GM19035 (cell line): ENCODE results near the gene GGA3.
"Not testable (repeated sequence)": the region's sequence is repeated elsewhere in the genome, so short reads cannot be mapped to it uniquely, and the experiment has no call there.

ENCODE experiments used
- ATAC-seq: cut with Tn5 transposase; IDR thresholded peaks from one replicate; pipeline ENCODE4 v1.9.1; 2021; ENCODE audit not compliant: unreplicated experiment

GGA3 gene

GRCh38 chr17:75273977-75274708 is 12.7 kb upstream of the GGA3 start:
- ATAC-seq = no peak

- ATAC-seq = no peak
Observed at GRCh38 chr17:75272848-75273184, 11.4 kb upstream of the GGA3 start.

- ATAC-seq = no peak
Observed at GRCh38 chr17:75271955-75272847, 10.8 kb upstream of the GGA3 start.

- ATAC-seq = peak; percentile 75
Observed at GRCh38 chr17:75271233-75271954, 10.0 kb upstream of the GGA3 start.

- peak; percentile 11 for ATAC-seq
Observed at GRCh38 chr17:75270966-75271232, 9.5 kb upstream of the GGA3 start, which contains the start of gene MIF4GD. Gene MIF4GD, minus strand, starts transcription at chr17:75271231. Its CDS starts 1,036 bp downstream, at chr17:75270195.

GRCh38 chr17:75270218-75270965 is 9.0 kb upstream of the GGA3 start:
- ATAC-seq = peak; percentile 44

GRCh38 chr17:75269844-75270217 is 8.4 kb upstream of the GGA3 start:
- peak; percentile 1 for ATAC-seq

- ATAC-seq = no peak
Observed at GRCh38 chr17:75267411-75268232, 6.2 kb upstream of the GGA3 start.

GRCh38 chr17:75267153-75267410 is 5.7 kb upstream of the GGA3 start:
- no peak for ATAC-seq

- ATAC-seq = no peak
Observed at GRCh38 chr17:75266316-75267152, 5.1 kb upstream of the GGA3 start.

GRCh38 chr17:75265614-75266315 is 4.4 kb upstream of the GGA3 start:
- no peak for ATAC-seq

GRCh38 chr17:75263055-75263454 is 1.6 kb upstream of the GGA3 start:
- no peak for ATAC-seq

- no peak for ATAC-seq
Observed at GRCh38 chr17:75262112-75262606, 753 bp upstream of the GGA3 start.

- peak; percentile 30 for ATAC-seq
Observed at GRCh38 chr17:75260641-75261335, 618 bp downstream of the GGA3 start.

- ATAC-seq = not testable (repeated sequence)
Observed at GRCh38 chr17:75257228-75257627, 4.2 kb downstream of the GGA3 start.

GRCh38 chr17:75255954-75256698 is 5.3 kb downstream of the GGA3 start:
- ATAC-seq = not testable (repeated sequence)

GRCh38 chr17:75252039-75252816 is 9.2 kb downstream of the GGA3 start:
- no peak for ATAC-seq
